ENCODE data around the gene LRTM1. TPM values are rescaled to one million over a fixed set of nuclear protein-coding genes. Genes with fewer than 3 reads are reported as not detected.

The LRTM1 gene
- total RNA-seq, 1 donor from 2014 or later, result not detected

DNA sequence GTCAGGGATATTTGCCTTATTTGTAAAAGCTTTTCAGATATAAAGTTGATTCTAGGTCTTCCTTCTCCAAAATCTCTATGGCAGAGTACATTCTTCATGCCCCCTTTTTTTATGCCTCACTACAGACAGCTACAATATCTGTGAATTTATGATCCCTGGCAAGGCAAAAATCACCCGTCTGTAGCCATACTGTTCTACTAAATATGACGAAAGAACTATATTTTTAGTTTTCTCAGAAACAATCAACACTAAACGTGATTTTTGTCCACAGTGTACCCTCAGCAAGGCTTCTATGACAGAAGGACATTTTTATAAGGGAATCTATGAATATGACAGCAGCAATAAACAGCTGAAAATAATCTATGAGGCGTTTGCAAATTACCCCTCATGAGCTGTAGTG is 12.7 kb downstream of the LRTM1 start:
- DNase-seq (ENCODE audit: low spot score in 2 of 2, unreplicated experiment in 2 of 2), result no peak
- TF ChIP-seq, protein P1, sequence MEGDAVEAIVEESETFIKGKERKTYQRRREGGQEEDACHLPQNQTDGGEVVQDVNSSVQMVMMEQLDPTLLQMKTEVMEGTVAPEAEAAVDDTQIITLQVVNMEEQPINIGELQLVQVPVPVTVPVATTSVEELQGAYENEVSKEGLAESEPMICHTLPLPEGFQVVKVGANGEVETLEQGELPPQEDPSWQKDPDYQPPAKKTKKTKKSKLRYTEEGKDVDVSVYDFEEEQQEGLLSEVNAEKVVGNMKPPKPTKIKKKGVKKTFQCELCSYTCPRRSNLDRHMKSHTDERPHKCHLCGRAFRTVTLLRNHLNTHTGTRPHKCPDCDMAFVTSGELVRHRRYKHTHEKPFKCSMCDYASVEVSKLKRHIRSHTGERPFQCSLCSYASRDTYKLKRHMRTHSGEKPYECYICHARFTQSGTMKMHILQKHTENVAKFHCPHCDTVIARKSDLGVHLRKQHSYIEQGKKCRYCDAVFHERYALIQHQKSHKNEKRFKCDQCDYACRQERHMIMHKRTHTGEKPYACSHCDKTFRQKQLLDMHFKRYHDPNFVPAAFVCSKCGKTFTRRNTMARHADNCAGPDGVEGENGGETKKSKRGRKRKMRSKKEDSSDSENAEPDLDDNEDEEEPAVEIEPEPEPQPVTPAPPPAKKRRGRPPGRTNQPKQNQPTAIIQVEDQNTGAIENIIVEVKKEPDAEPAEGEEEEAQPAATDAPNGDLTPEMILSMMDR (IDR thresholded peaks at IDR 0.05; ENCODE audit: unreplicated experiment), result no peak
- no peak overlapping the region for H3K27ac Mint-ChIP-seq
- H3K36me3 Mint-ChIP-seq, result peaks cover 17% of the 10 kb centered on the region
- H3K4me1 Mint-ChIP-seq, result peaks cover 16% of the 10 kb centered on the region
- H3K4me3 Mint-ChIP-seq, result no peak overlapping the region
- peaks cover 15% of the 10 kb centered on the region for H3K9me3 Mint-ChIP-seq
- no peaks in the 10 kb centered on the region for H3K27me3 Mint-ChIP-seq (ENCODE audit: low read depth)

DNA sequence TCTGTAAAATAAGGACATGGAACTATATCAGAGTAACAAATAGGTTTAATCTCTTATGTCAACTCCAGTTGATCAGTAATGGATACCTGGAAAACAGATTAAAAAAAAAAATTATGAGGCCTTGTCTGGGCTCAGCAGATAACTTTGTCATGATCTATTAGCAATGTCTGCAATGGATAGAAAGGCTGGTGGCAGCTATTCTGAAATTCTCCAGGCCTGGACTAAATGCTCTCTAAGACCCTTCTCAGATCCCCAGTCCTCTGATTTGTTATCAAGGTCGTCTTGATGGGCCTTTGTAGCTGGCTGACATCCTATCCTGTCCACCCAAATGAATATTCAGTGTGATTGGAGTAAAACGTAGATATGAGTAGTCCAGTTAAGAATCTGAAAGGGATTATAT is 13.7 kb downstream of the LRTM1 start:
- Mint-ChIP-seq H3K36me3 (peaks cover 17% of the 10 kb centered on the region), H3K4me3 (no peak overlapping the region), H3K9me3 (peaks cover 15% of the 10 kb centered on the region), H3K27ac (no peak overlapping the region), H3K27me3 (ENCODE audit: low read depth) (no peaks in the 10 kb centered on the region), H3K4me1 (peaks cover 18% of the 10 kb centered on the region)
- TF ChIP-seq, protein P1 (IDR thresholded peaks at IDR 0.05; ENCODE audit: unreplicated experiment), result no peak
- no peak for DNase-seq (ENCODE audit: low spot score in 2 of 2, unreplicated experiment in 2 of 2)

DNA sequence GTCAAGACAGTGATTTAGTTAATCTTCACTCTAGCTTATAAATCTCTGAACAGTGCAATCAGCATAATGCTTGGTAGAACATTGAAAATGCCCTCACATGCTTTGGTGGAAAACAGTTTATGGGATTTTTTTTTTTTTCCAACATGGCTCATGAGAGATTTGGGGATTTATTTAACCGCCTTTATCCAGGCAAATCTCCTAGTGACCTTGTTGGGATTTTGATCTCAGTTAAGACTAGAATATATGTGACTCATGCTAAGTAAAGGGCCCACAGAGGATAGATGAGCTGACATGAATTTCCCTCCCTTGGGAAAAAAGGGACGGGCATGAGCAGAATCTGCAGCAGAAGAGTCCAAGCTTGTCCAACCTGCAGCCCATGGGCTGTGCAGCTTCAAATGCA is 18.7 kb downstream of the LRTM1 start:
- DNase-seq (ENCODE audit: low spot score in 2 of 2, unreplicated experiment in 2 of 2), result no peak
- H3K4me1 Mint-ChIP-seq, result peaks cover 12% of the 10 kb centered on the region
- H3K27ac Mint-ChIP-seq, result no peak overlapping the region

DNA sequence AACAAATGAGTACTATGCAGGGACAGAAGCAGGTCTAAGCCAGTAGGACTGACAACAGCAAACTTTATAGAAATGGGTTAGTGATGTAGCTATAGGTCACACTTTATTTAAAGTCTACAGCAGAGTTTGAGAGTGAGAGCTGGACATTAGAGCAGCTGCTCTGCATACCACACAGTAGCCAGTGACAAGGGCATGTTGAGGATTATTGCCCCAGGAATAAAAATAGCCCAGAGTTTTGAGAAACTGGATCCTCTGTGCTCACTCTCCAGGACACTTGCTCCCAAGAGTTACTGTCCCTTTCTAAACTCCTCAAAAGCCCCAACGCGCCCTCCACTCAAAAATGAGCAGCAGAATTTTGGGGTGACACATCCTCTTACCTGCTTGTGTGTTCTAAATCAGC is 21.1 kb downstream of the LRTM1 start:
- H3K27ac Mint-ChIP-seq, result no peak overlapping the region
- H3K27me3 Mint-ChIP-seq (ENCODE audit: low read depth), result no peaks in the 10 kb centered on the region
- H3K4me1 Mint-ChIP-seq, result peaks cover 20% of the 10 kb centered on the region
- no peak overlapping the region for H3K4me3 Mint-ChIP-seq
- peaks cover 5% of the 10 kb centered on the region for H3K9me3 Mint-ChIP-seq
- H3K36me3 Mint-ChIP-seq, result peaks cover 4% of the 10 kb centered on the region
- TF ChIP-seq, protein P1 (IDR thresholded peaks at IDR 0.05; ENCODE audit: unreplicated experiment), result no peak
- DNase-seq (ENCODE audit: low spot score in 2 of 2, unreplicated experiment in 2 of 2), result no peak

More for the DNA sequence above, 18.7 kb downstream of the LRTM1 start:
- Mint-ChIP-seq H3K9me3 (peaks cover 15% of the 10 kb centered on the region), H3K4me3 (no peak overlapping the region), H3K36me3 (peaks cover 17% of the 10 kb centered on the region), H3K27me3 (ENCODE audit: low read depth) (no peaks in the 10 kb centered on the region)
- TF ChIP-seq, protein P1 (IDR thresholded peaks at IDR 0.05; ENCODE audit: unreplicated experiment), result no peak

DNA sequence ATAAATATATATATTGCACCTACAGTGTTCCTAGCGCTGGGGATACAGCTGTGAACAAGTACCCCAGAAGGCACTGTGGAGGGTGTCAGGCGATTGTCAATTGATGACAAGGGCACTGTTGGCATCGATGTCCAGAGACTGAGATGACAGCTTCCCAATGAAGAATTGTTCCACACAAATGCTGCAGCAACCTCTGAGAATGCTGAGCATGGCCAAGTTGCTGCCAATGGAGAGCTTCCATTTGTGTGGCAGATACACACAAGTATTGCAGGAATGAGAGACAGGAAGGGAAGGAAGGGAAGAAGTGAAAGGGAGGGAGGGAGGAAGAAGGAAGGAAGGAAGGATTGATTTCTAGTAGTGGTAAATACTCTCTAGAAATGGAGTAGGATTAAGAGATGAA is 21.9 kb downstream of the LRTM1 start:
- H3K36me3 Mint-ChIP-seq, result no peaks in the 10 kb centered on the region
- TF ChIP-seq, protein P1 (IDR thresholded peaks at IDR 0.05; ENCODE audit: unreplicated experiment), result no peak
- H3K27ac Mint-ChIP-seq, result no peak overlapping the region
- no peaks in the 10 kb centered on the region for H3K27me3 Mint-ChIP-seq (ENCODE audit: low read depth)
- DNase-seq (ENCODE audit: low spot score in 2 of 2, unreplicated experiment in 2 of 2), result no peak
- H3K9me3 Mint-ChIP-seq, result no peaks in the 10 kb centered on the region
- H3K4me1 Mint-ChIP-seq, result peaks cover 28% of the 10 kb centered on the region
- no peak overlapping the region for H3K4me3 Mint-ChIP-seq

Measured in mesothelial cell of epicardium (in vitro differentiated cells).